ENCODE results near the gene CPXCR1.
"Not testable (repeated sequence)": the region's sequence is repeated elsewhere in the genome, so short reads cannot be mapped to it uniquely, and the experiment has no call there.

CPXCR1 gene

GRCh38 chrX:88746925-88747324 lies at the start of gene CPXCR1:
Gene CPXCR1 (plus strand): TSS chrX:88747225. CDS start chrX:88753415, 6,190 bp downstream.
- no peak for DNase-seq

- DNase-seq: no peak
Measured at GRCh38 chrX:88735835-88736234, 11.2 kb upstream of the CPXCR1 start.

GRCh38 chrX:88746215-88746614 lies 810 bp upstream of the CPXCR1 start:
- not testable (repeated sequence) for DNase-seq

GRCh38 chrX:88752339-88752738 lies 5.3 kb downstream of the CPXCR1 start:
- not testable (repeated sequence) for DNase-seq

- no peak for DNase-seq
Measured at GRCh38 chrX:88789825-88790224, 42.8 kb downstream of the CPXCR1 start.

All from fibroblast of upper back skin (primary cell).